Astrocyte (in vitro differentiated cells and primary cell): Measurements from ENCODE around the gene DPH6. TPM values are rescaled to one million over a fixed set of nuclear protein-coding genes. Genes with fewer than 3 reads are reported as not detected.

Experiments
- DNase-seq: peaks from one replicate; pipeline ENCODE4 v3.0.0-alpha.2; 2010; ENCODE audit warnings: low read depth
- FAIRE-seq: peaks from 2 replicates; lab custom pipeline; 2011; peaks lifted over from hg19 to GRCh38; lab: Jason Lieb, UNC
- H2AFZ ChIP-seq: 2 replicates; pipeline ENCODE4 v1.6.0; 2012; ENCODE audit warnings: low read depth, low read length, inconsistent platforms
- H3K27ac ChIP-seq: 2 replicates; pipeline ENCODE4 v1.5.1; 2011; ENCODE audit warnings: low read depth, low read length, inconsistent platforms
- H3K27me3 ChIP-seq: 2 replicates; pipeline ENCODE4 v1.6.0; 2011; ENCODE audit warnings: low read length, inconsistent platforms; ENCODE audit not compliant: insufficient read depth
- H3K36me3 ChIP-seq: 2 replicates; pipeline ENCODE4 v1.5.1; 2011; ENCODE audit warnings: low read length, inconsistent platforms; ENCODE audit not compliant: insufficient read depth
- H3K4me1 ChIP-seq: 2 replicates; pipeline ENCODE4 v1.5.1; 2011; ENCODE audit warnings: low read length, inconsistent platforms; ENCODE audit not compliant: insufficient read depth
- H3K4me2 ChIP-seq: 2 replicates; pipeline ENCODE4 v1.6.0; 2012; ENCODE audit warnings: low read length, inconsistent platforms
- H3K4me3 ChIP-seq: 2 replicates; pipeline ENCODE4 v1.5.1; 2011; ENCODE audit warnings: low read depth, mild to moderate bottlenecking, low read length, inconsistent platforms; ENCODE audit not compliant: insufficient read depth
- H3K79me2 ChIP-seq: 2 replicates; pipeline ENCODE4 v1.6.0; 2012; ENCODE audit warnings: mild to moderate bottlenecking, low read length, inconsistent platforms; ENCODE audit not compliant: insufficient read depth
- H3K9ac ChIP-seq: 2 replicates; pipeline ENCODE4 v1.6.0; 2012; ENCODE audit warnings: mild to moderate bottlenecking, low read length, inconsistent platforms
- H3K9me3 ChIP-seq: 2 replicates; pipeline ENCODE4 v1.5.1; 2012; ENCODE audit warnings: low read depth, mild to moderate bottlenecking, low read length, inconsistent platforms; ENCODE audit not compliant: insufficient read depth
- H4K20me1 ChIP-seq: 2 replicates; pipeline ENCODE4 v1.6.0; 2012; ENCODE audit warnings: low read length, inconsistent platforms; ENCODE audit not compliant: insufficient read depth
- H3K27ac Mint-ChIP-seq: one replicate; pipeline ENCODE4 v1.8.0; 2021; ENCODE audit warnings: mild to moderate bottlenecking, mixed read lengths; ENCODE audit not compliant: unreplicated experiment
- H3K27me3 Mint-ChIP-seq: one replicate; pipeline ENCODE4 v1.8.0; 2021; ENCODE audit warnings: low read depth, mixed read lengths; ENCODE audit not compliant: unreplicated experiment
- H3K36me3 Mint-ChIP-seq: one replicate; pipeline ENCODE4 v1.8.0; 2021; ENCODE audit warnings: low read depth, mixed read lengths; ENCODE audit not compliant: unreplicated experiment
- H3K4me1 Mint-ChIP-seq: one replicate; pipeline ENCODE4 v1.8.0; 2021; ENCODE audit warnings: low read depth, mixed read lengths; ENCODE audit not compliant: unreplicated experiment
- H3K4me3 Mint-ChIP-seq: one replicate; pipeline ENCODE4 v1.8.0; 2021; ENCODE audit warnings: mild to moderate bottlenecking, moderate library complexity, mixed read lengths; ENCODE audit not compliant: unreplicated experiment
- H3K9me3 Mint-ChIP-seq: one replicate; pipeline ENCODE4 v1.8.0; 2021; ENCODE audit warnings: mild to moderate bottlenecking, mixed read lengths; ENCODE audit not compliant: unreplicated experiment
- CTCF ChIP-seq: IDR thresholded peaks from 2 replicates; pipeline ENCODE4 v1.5.1; 2011; ENCODE audit warnings: low read depth, mild to moderate bottlenecking, inconsistent platforms, low read length, moderate library complexity; ENCODE audit not compliant: insufficient read depth
- EZH2 ChIP-seq: IDR thresholded peaks from 2 replicates; pipeline ENCODE4 v1.6.1; 2012; ENCODE audit warnings: mild to moderate bottlenecking, low read length, inconsistent platforms; ENCODE audit not compliant: insufficient read depth
- total RNA-seq: library from RNA; stranded (reverse); gene quantifications from 2 replicates; pipeline ENCODE4 v1.2.1, GENCODE V29; 2021

Gene DPH6
- total RNA-seq, 1 donor from 2014 or later, result 7.6 TPM

- H3K4me1 Mint-ChIP-seq, result no peaks in the 10 kb centered on the region
- H3K4me3 Mint-ChIP-seq, result no peak overlapping the region
- no peak overlapping the region for H3K27ac ChIP-seq
- peak; percentile 47 for FAIRE-seq
- no peaks in the 10 kb centered on the region for H3K9me3 ChIP-seq
- H3K27me3 ChIP-seq, result no peaks in the 10 kb centered on the region
- no peaks in the 10 kb centered on the region for H3K79me2 ChIP-seq
- H4K20me1 ChIP-seq, result no peaks in the 10 kb centered on the region
- no peaks in the 10 kb centered on the region for H3K36me3 ChIP-seq
- peak; percentile 76 for DNase-seq
- no peak overlapping the region for H3K4me3 ChIP-seq
- no peaks in the 10 kb centered on the region for H3K4me1 ChIP-seq
- H3K27me3 Mint-ChIP-seq, result no peaks in the 10 kb centered on the region
- H3K9me3 Mint-ChIP-seq, result peaks cover 2% of the 10 kb centered on the region
- no peak overlapping the region for H3K9ac ChIP-seq
- H3K27ac Mint-ChIP-seq, result no peak overlapping the region
- peaks cover 6% of the 10 kb centered on the region for H3K36me3 Mint-ChIP-seq
- H3K4me2 ChIP-seq, result no peak overlapping the region
- no peak overlapping the region for H2AFZ ChIP-seq
- TF ChIP-seq CTCF (no peak), EZH2 (no peak)
Measured at GRCh38 chr15:35533130-35534110, 12.5 kb downstream of the DPH6 start.

GRCh38 chr15:35530698-35531097 is 15.3 kb downstream of the DPH6 start:
- peaks cover 2% of the 10 kb centered on the region for H3K9me3 Mint-ChIP-seq
- H3K9me3 ChIP-seq, result no peaks in the 10 kb centered on the region
- H3K4me1 Mint-ChIP-seq, result no peaks in the 10 kb centered on the region
- no peak overlapping the region for H3K27ac Mint-ChIP-seq
- no peaks in the 10 kb centered on the region for H4K20me1 ChIP-seq
- no peaks in the 10 kb centered on the region for H3K36me3 ChIP-seq
- H3K27me3 ChIP-seq, result no peaks in the 10 kb centered on the region
- no peak for DNase-seq
- H3K27ac ChIP-seq, result no peak overlapping the region
- H3K9ac ChIP-seq, result no peak overlapping the region
- no peak overlapping the region for H3K4me3 Mint-ChIP-seq
- H3K4me2 ChIP-seq, result no peak overlapping the region
- H3K27me3 Mint-ChIP-seq, result no peaks in the 10 kb centered on the region
- TF ChIP-seq EZH2 (no peak), CTCF (no peak)
- no peaks in the 10 kb centered on the region for H3K79me2 ChIP-seq
- H3K4me3 ChIP-seq, result no peak overlapping the region
- H3K36me3 Mint-ChIP-seq, result peaks cover 6% of the 10 kb centered on the region
- FAIRE-seq, result no peak
- H2AFZ ChIP-seq, result no peak overlapping the region
- no peaks in the 10 kb centered on the region for H3K4me1 ChIP-seq

- no peak overlapping the region for H3K4me3 ChIP-seq
- DNase-seq (no peak), FAIRE-seq (no peak)
- no peak overlapping the region for H2AFZ ChIP-seq
- TF ChIP-seq EZH2 (no peak), CTCF (no peak)
- no peak overlapping the region for H3K27ac Mint-ChIP-seq
- H3K4me1 Mint-ChIP-seq, result no peaks in the 10 kb centered on the region
- H3K36me3 Mint-ChIP-seq, result peaks cover 6% of the 10 kb centered on the region
- no peak overlapping the region for H3K9ac ChIP-seq
- no peak overlapping the region for H3K27ac ChIP-seq
- H3K4me2 ChIP-seq, result no peak overlapping the region
- no peaks in the 10 kb centered on the region for H3K27me3 ChIP-seq
- no peak overlapping the region for H3K4me3 Mint-ChIP-seq
- no peaks in the 10 kb centered on the region for H3K79me2 ChIP-seq
- H3K9me3 Mint-ChIP-seq, result peaks cover 2% of the 10 kb centered on the region
- no peaks in the 10 kb centered on the region for H3K27me3 Mint-ChIP-seq
- H3K9me3 ChIP-seq, result no peaks in the 10 kb centered on the region
- no peaks in the 10 kb centered on the region for H4K20me1 ChIP-seq
- no peaks in the 10 kb centered on the region for H3K36me3 ChIP-seq
- H3K4me1 ChIP-seq, result no peaks in the 10 kb centered on the region
Measured at GRCh38 chr15:35529784-35530183, 16.2 kb downstream of the DPH6 start.
